ENCODE data around the gene MOCOS. TPM values are rescaled to one million over a fixed set of nuclear protein-coding genes. Genes with fewer than 3 reads are reported as not detected.

Gene MOCOS
- total RNA-seq, 2 experiments from 2014 or later: not detected

DNA sequence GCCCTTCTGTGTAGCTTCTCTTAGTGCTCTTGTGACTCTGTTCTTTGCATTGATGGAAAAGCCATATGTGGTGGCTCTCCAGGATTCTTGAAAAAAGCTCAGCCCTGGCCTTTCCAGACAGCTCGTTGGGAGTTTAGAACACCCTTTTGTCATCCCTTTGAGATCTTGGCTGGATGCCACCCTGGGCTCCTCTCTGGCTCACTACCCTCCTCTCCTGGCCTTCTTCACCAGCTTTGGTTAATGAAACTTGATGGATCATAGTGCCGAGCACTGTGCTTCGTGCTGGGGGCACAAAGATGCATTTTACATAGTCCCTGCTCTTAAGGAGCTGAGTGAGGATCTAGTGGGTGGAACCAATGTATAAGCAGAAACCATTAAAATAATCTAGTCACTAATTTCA lies 94.6 kb downstream of the MOCOS start:
- Histone ChIP-seq H3K4me2 (ENCODE audit: low read length) (no peak overlapping the region), H4K20me1 (ENCODE audit: insufficient read depth, low read length) (no peaks in the 10 kb centered on the region), H3K9me2 (ENCODE audit: insufficient read depth, low read length) (no peaks in the 10 kb centered on the region), H3K27ac (ENCODE audit: low read depth, low read length, poor library complexity, severe bottlenecking) (no peak overlapping the region), H3K4me1 (ENCODE audit: insufficient read depth, low read length, poor library complexity, severe bottlenecking) (no peaks in the 10 kb centered on the region), H3K9me3 (ENCODE audit: low read length) (no peaks in the 10 kb centered on the region), H3K79me2 (ENCODE audit: insufficient read depth, low read depth, low read length) (no peaks in the 10 kb centered on the region), H3K4me3 (ENCODE audit: low read depth, low read length, poor library complexity, severe bottlenecking) (no peak overlapping the region), H3K36me3 (ENCODE audit: insufficient read depth, low read length) (no peaks in the 10 kb centered on the region), H2AFZ (ENCODE audit: low read length) (no peak overlapping the region)
- TF ChIP-seq, protein P1, sequence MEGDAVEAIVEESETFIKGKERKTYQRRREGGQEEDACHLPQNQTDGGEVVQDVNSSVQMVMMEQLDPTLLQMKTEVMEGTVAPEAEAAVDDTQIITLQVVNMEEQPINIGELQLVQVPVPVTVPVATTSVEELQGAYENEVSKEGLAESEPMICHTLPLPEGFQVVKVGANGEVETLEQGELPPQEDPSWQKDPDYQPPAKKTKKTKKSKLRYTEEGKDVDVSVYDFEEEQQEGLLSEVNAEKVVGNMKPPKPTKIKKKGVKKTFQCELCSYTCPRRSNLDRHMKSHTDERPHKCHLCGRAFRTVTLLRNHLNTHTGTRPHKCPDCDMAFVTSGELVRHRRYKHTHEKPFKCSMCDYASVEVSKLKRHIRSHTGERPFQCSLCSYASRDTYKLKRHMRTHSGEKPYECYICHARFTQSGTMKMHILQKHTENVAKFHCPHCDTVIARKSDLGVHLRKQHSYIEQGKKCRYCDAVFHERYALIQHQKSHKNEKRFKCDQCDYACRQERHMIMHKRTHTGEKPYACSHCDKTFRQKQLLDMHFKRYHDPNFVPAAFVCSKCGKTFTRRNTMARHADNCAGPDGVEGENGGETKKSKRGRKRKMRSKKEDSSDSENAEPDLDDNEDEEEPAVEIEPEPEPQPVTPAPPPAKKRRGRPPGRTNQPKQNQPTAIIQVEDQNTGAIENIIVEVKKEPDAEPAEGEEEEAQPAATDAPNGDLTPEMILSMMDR (conservative IDR thresholded peaks at IDR 0.05; ENCODE audit: low read length): no peak
- no peak for TF ChIP-seq EZH2phosphoT487 (IDR thresholded peaks at IDR 0.05; ENCODE audit: borderline replicate concordance, low read depth, low read length)
- POLR2A ChIA-PET: interaction anchor here (0.8 to 1.0 kb wide), 2 partner anchors 11 to 260 kb away, joined by 3 to 5 read pairs; no protein-coding TSS in a partner anchor
- CTCF ChIA-PET (ENCODE audit: unreplicated experiment): no interaction called here
- intact Hi-C loops (cut with micrococcal nuclease; ENCODE audit: unreplicated experiment): loop anchor here (5.0 kb wide), 2 partner anchors 265 to 525 kb away; no protein-coding TSS in a partner anchor
- BruUV-seq (replicated peaks): no TSS peak
- DNase-seq (ENCODE audit: low spot score): no peak

DNA sequence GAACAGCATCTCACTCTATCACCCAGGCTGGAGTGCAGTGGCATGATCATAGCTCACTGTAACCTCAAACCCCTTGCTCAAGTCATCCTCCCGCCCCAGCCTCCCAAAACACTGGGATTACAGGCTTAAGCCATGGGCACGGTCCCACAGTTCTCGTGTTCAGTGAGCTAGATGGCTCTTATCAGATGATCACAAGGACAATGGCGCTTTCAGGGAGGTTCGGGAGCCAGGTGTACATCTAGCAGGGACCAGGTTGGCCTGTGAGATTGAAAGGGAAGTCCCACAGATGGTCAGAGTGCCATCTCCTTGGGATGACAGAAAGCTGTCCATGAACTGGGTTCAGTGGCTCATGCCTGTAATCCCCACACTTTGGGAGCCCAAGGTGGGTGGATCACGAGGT lies 96.2 kb downstream of the MOCOS start:
- H3K9me3 ChIP-seq (ENCODE audit: low read length): no peaks in the 10 kb centered on the region
- TF ChIP-seq, protein P1 (conservative IDR thresholded peaks at IDR 0.05; ENCODE audit: low read length): no peak
- no peak for TF ChIP-seq EZH2phosphoT487 (IDR thresholded peaks at IDR 0.05; ENCODE audit: borderline replicate concordance, low read depth, low read length)
- H3K9me2 ChIP-seq (ENCODE audit: insufficient read depth, low read length): no peaks in the 10 kb centered on the region
- no peaks in the 10 kb centered on the region for H3K79me2 ChIP-seq (ENCODE audit: insufficient read depth, low read depth, low read length)
- no peak overlapping the region for H3K4me2 ChIP-seq (ENCODE audit: low read length)
- no peak overlapping the region for H2AFZ ChIP-seq (ENCODE audit: low read length)
- ChIA-PET CTCF (ENCODE audit: unreplicated experiment) (no interaction called here), POLR2A (no interaction called here)
- H3K4me1 ChIP-seq (ENCODE audit: insufficient read depth, low read length, poor library complexity, severe bottlenecking): no peaks in the 10 kb centered on the region
- BruUV-seq (replicated peaks): no TSS peak
- H3K27ac ChIP-seq (ENCODE audit: low read depth, low read length, poor library complexity, severe bottlenecking): no peak overlapping the region
- H3K36me3 ChIP-seq (ENCODE audit: insufficient read depth, low read length): no peaks in the 10 kb centered on the region
- H4K20me1 ChIP-seq (ENCODE audit: insufficient read depth, low read length): no peaks in the 10 kb centered on the region
- intact Hi-C loops (cut with micrococcal nuclease; ENCODE audit: unreplicated experiment): loop anchor here (5.0 kb wide), 2 partner anchors 266 to 526 kb away; no protein-coding TSS in a partner anchor
- no peak overlapping the region for H3K4me3 ChIP-seq (ENCODE audit: low read depth, low read length, poor library complexity, severe bottlenecking)
- no peak for DNase-seq (ENCODE audit: low spot score)

DNA sequence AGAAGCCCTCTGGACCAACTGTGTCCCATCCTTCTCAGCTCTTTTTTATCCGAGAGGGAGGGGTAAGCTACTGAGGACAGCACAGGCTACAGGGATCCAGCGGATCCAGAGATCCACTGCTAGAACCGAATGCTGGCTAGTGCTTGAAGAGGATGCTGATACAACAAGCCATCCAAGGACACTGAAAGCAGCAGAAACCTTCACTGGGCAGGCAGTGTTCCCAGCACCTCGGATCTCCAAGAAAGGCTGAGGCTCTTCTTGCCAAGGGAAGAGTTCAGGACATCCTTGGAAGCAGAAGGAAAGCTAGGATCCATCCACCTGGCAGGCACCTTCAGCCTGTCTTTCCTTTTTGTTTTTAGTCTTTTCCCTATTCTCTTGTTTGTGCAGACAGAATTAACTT lies 97.0 kb downstream of the MOCOS start:
- H2AFZ ChIP-seq (ENCODE audit: low read length): no peak overlapping the region
- no TSS peak for BruUV-seq (replicated peaks)
- no peaks in the 10 kb centered on the region for H4K20me1 ChIP-seq (ENCODE audit: insufficient read depth, low read length)
- POLR2A ChIA-PET: no interaction called here
- H3K9me3 ChIP-seq (ENCODE audit: low read length): no peaks in the 10 kb centered on the region
- H3K36me3 ChIP-seq (ENCODE audit: insufficient read depth, low read length): no peaks in the 10 kb centered on the region
- TF ChIP-seq, protein P1 (conservative IDR thresholded peaks at IDR 0.05; ENCODE audit: low read length): no peak
- no peak for TF ChIP-seq EZH2phosphoT487 (IDR thresholded peaks at IDR 0.05; ENCODE audit: borderline replicate concordance, low read depth, low read length)
- no peak overlapping the region for H3K27ac ChIP-seq (ENCODE audit: low read depth, low read length, poor library complexity, severe bottlenecking)
- no peak overlapping the region for H3K4me2 ChIP-seq (ENCODE audit: low read length)
- no peak for DNase-seq (ENCODE audit: low spot score)
- H3K9me2 ChIP-seq (ENCODE audit: insufficient read depth, low read length): no peaks in the 10 kb centered on the region
- H3K79me2 ChIP-seq (ENCODE audit: insufficient read depth, low read depth, low read length): no peaks in the 10 kb centered on the region
- H3K4me3 ChIP-seq (ENCODE audit: low read depth, low read length, poor library complexity, severe bottlenecking): no peak overlapping the region
- H3K4me1 ChIP-seq (ENCODE audit: insufficient read depth, low read length, poor library complexity, severe bottlenecking): no peaks in the 10 kb centered on the region
- intact Hi-C loops (cut with micrococcal nuclease; ENCODE audit: unreplicated experiment): loop anchor here (1.0 to 5.0 kb wide), 3 partner anchors 188 to 527 kb away; no protein-coding TSS in a partner anchor
- CTCF ChIA-PET (ENCODE audit: unreplicated experiment): no interaction called here
